GM21528 (cell line): ENCODE measurements around the gene RAD51B.

Experiments
- ATAC-seq: cut with Tn5 transposase; IDR thresholded peaks from one replicate; pipeline ENCODE4 v1.9.1; 2021; ENCODE audit warnings: mild to moderate bottlenecking, moderate library complexity; ENCODE audit not compliant: unreplicated experiment, low FRiP score

The RAD51B gene

GRCh38 chr14:68639758-68640574 lies 820.4 kb downstream of the RAD51B start:
- ATAC-seq, result no peak

GRCh38 chr14:68643673-68644072 lies 824.1 kb downstream of the RAD51B start:
- no peak for ATAC-seq

- ATAC-seq, result no peak
Measured at GRCh38 chr14:68644101-68644500, 824.5 kb downstream of the RAD51B start.

- ATAC-seq, result no peak
Measured at GRCh38 chr14:68645371-68645770, 825.8 kb downstream of the RAD51B start.

GRCh38 chr14:68649476-68650189 lies 830.1 kb downstream of the RAD51B start:
- ATAC-seq, result no peak

- no peak for ATAC-seq
Measured at GRCh38 chr14:68650404-68650994, 830.9 kb downstream of the RAD51B start.

- no peak for ATAC-seq
Measured at GRCh38 chr14:68651075-68651474, 831.5 kb downstream of the RAD51B start.

- no peak for ATAC-seq
Measured at GRCh38 chr14:68651652-68652432, 832.3 kb downstream of the RAD51B start.

- ATAC-seq, result no peak
Measured at GRCh38 chr14:68652433-68652690, 832.8 kb downstream of the RAD51B start.

- no peak for ATAC-seq
Measured at GRCh38 chr14:68653108-68653507, 833.5 kb downstream of the RAD51B start.

- ATAC-seq, result no peak
Measured at GRCh38 chr14:68653804-68654203, 834.2 kb downstream of the RAD51B start.

GRCh38 chr14:68654471-68654941 lies 834.9 kb downstream of the RAD51B start:
- no peak for ATAC-seq

- ATAC-seq, result no peak
Measured at GRCh38 chr14:68655021-68655831, 835.6 kb downstream of the RAD51B start.

GRCh38 chr14:68655911-68656316 lies 836.3 kb downstream of the RAD51B start:
- ATAC-seq, result no peak

GRCh38 chr14:68656452-68656851 lies 836.9 kb downstream of the RAD51B start:
- ATAC-seq, result no peak

- no peak for ATAC-seq
Measured at GRCh38 chr14:68657300-68658028, 837.9 kb downstream of the RAD51B start.

GRCh38 chr14:68658029-68658509 lies 838.5 kb downstream of the RAD51B start:
- ATAC-seq, result no peak

- no peak for ATAC-seq
Measured at GRCh38 chr14:68658943-68659931, 839.7 kb downstream of the RAD51B start.
